ENCODE data around the gene CYP4F11. TPM values are rescaled to one million over a fixed set of nuclear protein-coding genes. Genes with fewer than 3 reads are reported as not detected.

The CYP4F11 gene
- total and polyA plus RNA-seq, 2 of the 13 experiments (the other 11 are each of a cell fraction or from before 2014, with no cell fraction given), result 7.8 to 8.4 TPM

DNA sequence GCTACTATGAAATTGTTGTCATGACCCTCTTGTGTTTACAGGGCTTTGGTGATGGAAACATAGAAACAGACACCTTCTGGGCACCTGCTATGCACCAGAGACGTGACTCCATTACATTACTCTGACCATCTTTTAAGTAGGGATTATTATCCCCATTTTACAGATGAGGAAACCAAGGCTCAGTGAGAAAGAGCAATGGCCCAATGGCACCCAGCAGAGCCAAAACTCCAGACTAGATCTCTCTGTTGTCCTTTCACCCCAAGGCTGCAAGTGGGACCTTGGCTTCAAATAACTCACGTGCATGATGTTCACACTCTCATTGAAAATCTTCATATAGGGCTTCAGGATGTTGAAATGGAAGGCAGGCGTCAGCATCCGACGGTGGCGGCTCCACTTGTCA lies 42.3 kb downstream of the CYP4F11 start:
- Histone ChIP-seq H3K4me3 (replicated peaks in 1 of 3; ENCODE audit: insufficient read depth in 1 of 3, low read depth in 2 of 3, low read length in 3 of 3) (no peak overlapping the region), H3K27me3 (ENCODE audit: control insufficient read depth in 1 of 2, insufficient read depth in 2 of 2, low read length in 2 of 2) (no peaks in the 10 kb centered on the region), H3K9ac (ENCODE audit: insufficient read depth, low read depth, low read length) (no peak overlapping the region), H3K79me2 (ENCODE audit: insufficient read depth, low read length) (no peaks in the 10 kb centered on the region), H3K36me3 (replicated peaks in 1 of 2; ENCODE audit: control insufficient read depth in 1 of 2, insufficient read depth in 2 of 2, low read length in 2 of 2) (no peaks in the 10 kb centered on the region), H3K27ac (ENCODE audit: extremely low read length, insufficient read depth, low read length) (no peak overlapping the region), H2AFZ (ENCODE audit: low read length) (no peak overlapping the region), H3K4me1 (ENCODE audit: insufficient read depth, low read length) (peaks cover 21% of the 10 kb centered on the region), H3K4me2 (ENCODE audit: low read depth, low read length) (no peak overlapping the region), H3K9me3 (ENCODE audit: low read length) (no peaks in the 10 kb centered on the region), H4K20me1 (ENCODE audit: insufficient read depth, low read length) (no peaks in the 10 kb centered on the region)
- CTCF ChIA-PET (ENCODE audit: low intra/inter-chr PET ratio, low total read pairs), result no interaction called here
- DNase-seq (ENCODE audit: low spot score) (no peak), FAIRE-seq (no peak), ATAC-seq (no peak)
- in situ Hi-C loops (cut with HindIII; ENCODE audit: extremely low pct_ligation_motif_present, low pct_unique_long_range_greater_than_20kb) (no loop called here), intact Hi-C loops (cut with micrococcal nuclease; ENCODE audit: unreplicated experiment) (no loop called here)
- peak; percentile 48 for TF ChIP-seq ZNF629 (CRISPR knock-in tag; conservative IDR thresholded peaks at IDR 0.05)
- TF ChIP-seq, protein P1, sequence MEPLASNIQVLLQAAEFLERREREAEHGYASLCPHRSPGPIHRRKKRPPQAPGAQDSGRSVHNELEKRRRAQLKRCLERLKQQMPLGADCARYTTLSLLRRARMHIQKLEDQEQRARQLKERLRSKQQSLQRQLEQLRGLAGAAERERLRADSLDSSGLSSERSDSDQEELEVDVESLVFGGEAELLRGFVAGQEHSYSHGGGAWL (CRISPR knock-in tag; IDR thresholded peaks at IDR 0.05), result no peak
- POLR2A ChIA-PET, result no interaction called here
- BruUV-seq (replicated peaks), result no TSS peak
- WGBS (ENCODE audit: low lambda C conversion rate), result 96% methylated on average over 6 of the region's 6 CpGs

DNA sequence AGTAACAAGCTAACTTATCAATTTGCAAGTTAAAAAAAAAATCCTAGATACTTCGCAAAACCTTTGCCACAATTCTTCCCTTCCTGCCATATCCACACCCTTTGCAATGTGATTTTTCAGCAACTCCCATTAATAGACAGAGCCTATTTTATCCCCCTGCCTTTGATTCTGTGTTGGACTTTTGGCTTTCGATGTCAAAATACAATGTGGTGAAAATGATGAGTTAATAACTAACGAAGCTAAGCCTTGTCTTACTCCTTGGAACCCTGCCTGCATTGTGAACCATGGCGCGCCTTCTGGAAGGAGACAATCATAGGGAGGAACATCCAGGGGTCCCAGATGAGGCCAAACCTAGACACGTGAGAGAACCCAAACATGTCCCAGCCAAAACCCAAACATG lies 42.9 kb downstream of the CYP4F11 start:
- no TSS peak for BruUV-seq (replicated peaks)
- WGBS (ENCODE audit: low lambda C conversion rate), result 73% methylated on average over 6 of the region's 6 CpGs
- H3K4me2 ChIP-seq (ENCODE audit: low read depth, low read length), result no peak overlapping the region
- no peak overlapping the region for H3K4me3 ChIP-seq (replicated peaks in 1 of 3; ENCODE audit: insufficient read depth in 1 of 3, low read depth in 2 of 3, low read length in 3 of 3)
- DNase-seq (ENCODE audit: low spot score), result no peak
- no peak for ATAC-seq
- peaks cover 16% of the 10 kb centered on the region for H3K4me1 ChIP-seq (ENCODE audit: insufficient read depth, low read length)
- no peak overlapping the region for H3K9ac ChIP-seq (ENCODE audit: insufficient read depth, low read depth, low read length)
- no peaks in the 10 kb centered on the region for H3K27me3 ChIP-seq (ENCODE audit: control insufficient read depth in 1 of 2, insufficient read depth in 2 of 2, low read length in 2 of 2)
- CTCF ChIA-PET (ENCODE audit: low intra/inter-chr PET ratio, low total read pairs), result no interaction called here
- no peaks in the 10 kb centered on the region for H3K9me3 ChIP-seq (ENCODE audit: low read length)
- intact Hi-C loops (cut with micrococcal nuclease; ENCODE audit: unreplicated experiment) (no loop called here), in situ Hi-C loops (cut with HindIII; ENCODE audit: extremely low pct_ligation_motif_present, low pct_unique_long_range_greater_than_20kb) (no loop called here)
- no peaks in the 10 kb centered on the region for H3K79me2 ChIP-seq (ENCODE audit: insufficient read depth, low read length)
- H4K20me1 ChIP-seq (ENCODE audit: insufficient read depth, low read length), result no peaks in the 10 kb centered on the region
- H2AFZ ChIP-seq (ENCODE audit: low read length), result no peak overlapping the region
- POLR2A ChIA-PET, result no interaction called here
- H3K36me3 ChIP-seq (replicated peaks in 1 of 2; ENCODE audit: control insufficient read depth in 1 of 2, insufficient read depth in 2 of 2, low read length in 2 of 2), result no peaks in the 10 kb centered on the region
- H3K27ac ChIP-seq (ENCODE audit: extremely low read length, insufficient read depth, low read length), result no peak overlapping the region
- FAIRE-seq, result no peak
- TF ChIP-seq TEAD3 (CRISPR knock-in tag; optimal IDR thresholded peaks at IDR 0.05; ENCODE audit: borderline replicate concordance) (no peak), NCOA2 (CRISPR knock-in tag; IDR thresholded peaks at IDR 0.05) (no peak), CENPT (CRISPR knock-in tag; IDR thresholded peaks at IDR 0.05; ENCODE audit: low read depth) (no peak), ZNF460 (CRISPR knock-in tag; IDR thresholded peaks at IDR 0.05; ENCODE audit: borderline replicate concordance) (no peak), ZNF549 (CRISPR knock-in tag; IDR thresholded peaks at IDR 0.05) (no peak), SMYD3 (CRISPR knock-in tag; IDR thresholded peaks at IDR 0.05) (no peak), ZNF562 (CRISPR knock-in tag; IDR thresholded peaks at IDR 0.05; ENCODE audit: borderline replicate concordance) (no peak), FOSL1 (CRISPR knock-in tag; IDR thresholded peaks at IDR 0.05; ENCODE audit: borderline replicate concordance) (no peak)
- TF ChIP-seq, protein P2, sequence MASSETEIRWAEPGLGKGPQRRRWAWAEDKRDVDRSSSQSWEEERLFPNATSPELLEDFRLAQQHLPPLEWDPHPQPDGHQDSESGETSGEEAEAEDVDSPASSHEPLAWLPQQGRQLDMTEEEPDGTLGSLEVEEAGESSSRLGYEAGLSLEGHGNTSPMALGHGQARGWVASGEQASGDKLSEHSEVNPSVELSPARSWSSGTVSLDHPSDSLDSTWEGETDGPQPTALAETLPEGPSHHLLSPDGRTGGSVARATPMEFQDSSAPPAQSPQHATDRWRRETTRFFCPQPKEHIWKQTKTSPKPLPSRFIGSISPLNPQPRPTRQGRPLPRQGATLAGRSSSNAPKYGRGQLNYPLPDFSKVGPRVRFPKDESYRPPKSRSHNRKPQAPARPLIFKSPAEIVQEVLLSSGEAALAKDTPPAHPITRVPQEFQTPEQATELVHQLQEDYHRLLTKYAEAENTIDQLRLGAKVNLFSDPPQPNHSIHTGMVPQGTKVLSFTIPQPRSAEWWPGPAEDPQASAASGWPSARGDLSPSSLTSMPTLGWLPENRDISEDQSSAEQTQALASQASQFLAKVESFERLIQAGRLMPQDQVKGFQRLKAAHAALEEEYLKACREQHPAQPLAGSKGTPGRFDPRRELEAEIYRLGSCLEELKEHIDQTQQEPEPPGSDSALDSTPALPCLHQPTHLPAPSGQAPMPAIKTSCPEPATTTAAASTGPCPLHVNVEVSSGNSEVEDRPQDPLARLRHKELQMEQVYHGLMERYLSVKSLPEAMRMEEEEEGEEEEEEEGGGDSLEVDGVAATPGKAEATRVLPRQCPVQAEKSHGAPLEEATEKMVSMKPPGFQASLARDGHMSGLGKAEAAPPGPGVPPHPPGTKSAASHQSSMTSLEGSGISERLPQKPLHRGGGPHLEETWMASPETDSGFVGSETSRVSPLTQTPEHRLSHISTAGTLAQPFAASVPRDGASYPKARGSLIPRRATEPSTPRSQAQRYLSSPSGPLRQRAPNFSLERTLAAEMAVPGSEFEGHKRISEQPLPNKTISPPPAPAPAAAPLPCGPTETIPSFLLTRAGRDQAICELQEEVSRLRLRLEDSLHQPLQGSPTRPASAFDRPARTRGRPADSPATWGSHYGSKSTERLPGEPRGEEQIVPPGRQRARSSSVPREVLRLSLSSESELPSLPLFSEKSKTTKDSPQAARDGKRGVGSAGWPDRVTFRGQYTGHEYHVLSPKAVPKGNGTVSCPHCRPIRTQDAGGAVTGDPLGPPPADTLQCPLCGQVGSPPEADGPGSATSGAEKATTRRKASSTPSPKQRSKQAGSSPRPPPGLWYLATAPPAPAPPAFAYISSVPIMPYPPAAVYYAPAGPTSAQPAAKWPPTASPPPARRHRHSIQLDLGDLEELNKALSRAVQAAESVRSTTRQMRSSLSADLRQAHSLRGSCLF (CRISPR knock-in tag; IDR thresholded peaks at IDR 0.05; ENCODE audit: borderline replicate concordance), result no peak
- TF ChIP-seq, protein P3, sequence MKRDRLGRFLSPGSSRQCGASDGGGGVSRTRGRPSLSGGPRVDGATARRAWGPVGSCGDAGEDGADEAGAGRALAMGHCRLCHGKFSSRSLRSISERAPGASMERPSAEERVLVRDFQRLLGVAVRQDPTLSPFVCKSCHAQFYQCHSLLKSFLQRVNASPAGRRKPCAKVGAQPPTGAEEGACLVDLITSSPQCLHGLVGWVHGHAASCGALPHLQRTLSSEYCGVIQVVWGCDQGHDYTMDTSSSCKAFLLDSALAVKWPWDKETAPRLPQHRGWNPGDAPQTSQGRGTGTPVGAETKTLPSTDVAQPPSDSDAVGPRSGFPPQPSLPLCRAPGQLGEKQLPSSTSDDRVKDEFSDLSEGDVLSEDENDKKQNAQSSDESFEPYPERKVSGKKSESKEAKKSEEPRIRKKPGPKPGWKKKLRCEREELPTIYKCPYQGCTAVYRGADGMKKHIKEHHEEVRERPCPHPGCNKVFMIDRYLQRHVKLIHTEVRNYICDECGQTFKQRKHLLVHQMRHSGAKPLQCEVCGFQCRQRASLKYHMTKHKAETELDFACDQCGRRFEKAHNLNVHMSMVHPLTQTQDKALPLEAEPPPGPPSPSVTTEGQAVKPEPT (CRISPR knock-in tag; IDR thresholded peaks at IDR 0.05; ENCODE audit: low read depth), result no peak
- TF ChIP-seq, protein P4, sequence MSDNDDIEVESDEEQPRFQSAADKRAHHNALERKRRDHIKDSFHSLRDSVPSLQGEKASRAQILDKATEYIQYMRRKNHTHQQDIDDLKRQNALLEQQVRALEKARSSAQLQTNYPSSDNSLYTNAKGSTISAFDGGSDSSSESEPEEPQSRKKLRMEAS (IDR thresholded peaks at IDR 0.05), result no peak

All from HepG2 (cell line).